GM23248 (cell line): ENCODE measurements around the gene SELENOF.

Source experiments
- EZH2 ChIP-seq: fragments of 200-600 bp; sonication (generic); IDR thresholded peaks from 2 replicates; pipeline ENCODE4 v1.6.1; 2018; ENCODE audit warnings: antibody characterized with exemption, mild to moderate bottlenecking; ENCODE audit not compliant: insufficient read depth, poor library complexity, severe bottlenecking
- EZH2phosphoT487 ChIP-seq: fragments of 200-600 bp; sonication (generic); IDR thresholded peaks from 2 replicates; pipeline ENCODE4 v1.6.1; 2018; ENCODE audit warnings: antibody characterized with exemption, moderate library complexity, mild to moderate bottlenecking, low read depth; ENCODE audit not compliant: insufficient read depth

DNA sequence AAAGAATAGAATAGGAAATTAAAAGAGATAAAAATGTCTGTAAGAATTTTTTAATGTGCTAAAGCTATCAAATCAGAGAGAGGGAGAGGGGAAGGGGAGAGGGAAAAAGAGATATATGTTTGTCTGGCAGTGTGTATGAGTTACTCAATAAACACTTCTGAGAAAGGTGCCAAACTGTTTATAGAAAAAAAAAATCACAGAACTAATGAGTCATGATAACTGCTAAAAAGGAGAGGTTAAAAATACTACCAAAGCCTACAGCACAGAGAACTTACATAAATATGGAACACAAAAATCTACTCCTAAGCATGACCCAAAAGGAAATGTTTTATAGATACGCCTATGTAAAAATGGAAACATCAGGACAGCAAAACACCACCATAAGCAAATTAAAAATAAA is 45.4 kb downstream of the SELENOF start:
- TF ChIP-seq EZH2 (no peak), EZH2phosphoT487 (no peak)
